ENCODE results near the gene MICU1.
"Not testable (repeated sequence)": the region's sequence is repeated elsewhere in the genome, so short reads cannot be mapped to it uniquely, and the experiment has no call there.

The MICU1 gene

GRCh38 chr10:72326665-72327603, 298.9 kb downstream of the MICU1 start:
- DNase-seq (ENCODE audit: low spot score): not testable (repeated sequence)

- DNase-seq (ENCODE audit: low spot score): peak; percentile 88
Measured at GRCh38 chr10:72325243-72326175, 300.4 kb downstream of the MICU1 start.

- no peak for DNase-seq (ENCODE audit: low spot score)
Measured at GRCh38 chr10:72323771-72324191, 302.1 kb downstream of the MICU1 start.

GRCh38 chr10:72323108-72323749, 302.6 kb downstream of the MICU1 start:
- DNase-seq (ENCODE audit: low spot score): no peak

GRCh38 chr10:72322280-72323058, 303.4 kb downstream of the MICU1 start:
- no peak for DNase-seq (ENCODE audit: low spot score)

GRCh38 chr10:72322030-72322279, 303.9 kb downstream of the MICU1 start:
- DNase-seq (ENCODE audit: low spot score): no peak

GRCh38 chr10:72321248-72322029, 304.4 kb downstream of the MICU1 start:
- DNase-seq (ENCODE audit: low spot score): no peak

GRCh38 chr10:72320676-72321247, 305.1 kb downstream of the MICU1 start:
- DNase-seq (ENCODE audit: low spot score): no peak

GRCh38 chr10:72319416-72320254, 306.2 kb downstream of the MICU1 start:
- peak; percentile 89 for DNase-seq (ENCODE audit: low spot score)

- no peak for DNase-seq (ENCODE audit: low spot score)
Measured at GRCh38 chr10:72318418-72319262, 307.2 kb downstream of the MICU1 start.
